HL-60 (cell line): Measurements from ENCODE around the gene DNAI2.

Experiments
- CTCF ChIP-seq: IDR thresholded peaks from one replicate; pipeline ENCODE4 v1.5.1; 2011; ENCODE audit warnings: low read length, control low read depth, inconsistent platforms; ENCODE audit not compliant: insufficient read depth
- GABPA ChIP-seq: IDR thresholded peaks from 2 replicates; pipeline ENCODE4 v1.6.1; 2012; ENCODE audit warnings: low read depth
- POLR2AphosphoS5 ChIP-seq: IDR thresholded peaks from 2 replicates; pipeline ENCODE4 v1.6.1; 2012; ENCODE audit warnings: low read depth
- REST ChIP-seq: IDR thresholded peaks from 2 replicates; pipeline ENCODE4 v1.6.1; 2012; ENCODE audit warnings: low read depth; ENCODE audit not compliant: insufficient replicate concordance

GRCh38 chr17:74347646-74348045, 73.6 kb downstream of the DNAI2 start:
- TF ChIP-seq CTCF (no peak), REST (no peak), GABPA (no peak), POLR2AphosphoS5 (no peak)
